ENCODE measurements around the gene WDPCP.
A peak's percentile ranks its signal among the peaks of the same experiment; 100 is the strongest.
"Not testable (repeated sequence)": the region's sequence is repeated elsewhere in the genome, so short reads cannot be mapped to it uniquely, and the experiment has no call there.

WDPCP gene

GRCh38 chr2:63539416-63540162, 48.7 kb downstream of the WDPCP start:
- DNase-seq: no peak

DNA sequence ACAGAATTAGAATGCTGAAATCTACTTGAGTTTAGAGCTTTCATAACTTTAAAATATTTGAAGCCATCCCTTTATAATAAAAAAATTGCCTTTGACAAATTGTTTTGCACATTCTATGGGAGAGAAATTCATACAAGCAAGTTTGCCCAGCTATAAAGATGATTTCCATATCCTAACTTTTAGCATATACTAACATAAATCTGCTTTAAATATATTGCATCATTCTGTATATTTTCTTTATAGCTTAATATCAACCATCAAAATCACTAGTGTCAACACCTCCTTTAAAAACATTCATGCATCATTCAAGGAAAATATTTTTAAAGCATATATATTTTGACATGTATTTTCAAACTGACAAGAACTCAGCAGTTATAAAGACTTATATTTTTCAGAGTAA, 49.9 kb downstream of the WDPCP start:
- no peak for DNase-seq

- DNase-seq: no peak
These were observed 51.0 kb downstream of the WDPCP start for GRCh38 chr2:63537306-63537705.

- DNase-seq: peak; percentile 48 to 66
These were observed 57.5 kb downstream of the WDPCP start for GRCh38 chr2:63530704-63531279.

DNA sequence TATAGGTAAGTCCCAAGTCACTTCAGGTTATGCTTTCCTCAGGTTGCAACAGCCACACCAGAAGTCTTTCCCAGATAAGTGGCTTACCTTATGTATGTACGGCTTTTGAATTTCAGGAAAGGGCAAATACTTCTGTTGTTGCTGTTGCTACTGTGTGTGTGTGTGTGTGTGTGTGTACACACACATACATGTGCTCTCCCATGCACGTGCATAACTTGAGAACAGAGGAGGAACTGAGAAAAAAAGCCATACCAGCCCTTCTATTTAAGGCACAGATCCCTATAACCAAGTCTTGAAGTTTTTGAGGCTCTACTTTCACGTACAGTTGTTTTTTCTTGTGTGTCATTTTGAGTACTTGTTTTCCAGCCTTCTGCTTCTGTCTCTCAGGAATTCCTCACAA, 62.4 kb downstream of the WDPCP start:
- DNase-seq: no peak

DNA sequence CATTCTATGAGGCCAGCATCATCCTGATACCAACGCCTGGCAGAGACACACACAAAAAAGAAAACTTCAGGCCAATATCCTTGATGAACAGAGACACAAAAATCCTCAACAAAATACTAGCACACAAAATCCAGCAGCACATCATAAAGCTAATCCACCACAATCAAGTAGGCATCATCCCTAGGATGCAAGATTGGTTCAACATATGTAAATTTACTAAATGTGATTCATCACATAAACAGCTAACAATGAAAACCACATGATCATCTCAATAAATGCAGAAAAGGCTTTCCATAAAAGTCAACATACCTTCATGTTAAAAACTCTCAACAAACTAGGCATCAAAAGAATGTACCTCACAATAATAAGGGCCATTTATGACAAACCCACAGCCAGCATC, 65.3 kb downstream of the WDPCP start:
- DNase-seq: no peak

DNA sequence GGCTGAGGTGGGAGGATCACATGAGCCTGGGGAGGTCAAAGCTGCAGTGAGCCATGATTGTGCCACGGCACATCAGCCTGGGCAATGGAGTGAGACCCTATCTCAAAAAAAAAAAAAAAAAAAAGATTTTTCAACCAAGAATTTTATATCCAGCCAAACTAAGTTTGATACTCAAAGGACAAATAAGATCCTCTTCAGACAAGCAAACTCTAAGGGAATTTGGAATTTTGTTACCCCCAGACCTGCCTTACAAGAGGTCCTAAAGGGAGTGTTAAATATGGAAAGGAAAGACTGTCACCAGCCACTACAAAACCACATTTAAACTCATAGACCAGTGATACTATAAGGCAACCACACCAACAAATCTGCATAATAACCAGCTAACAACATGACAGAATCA, 67.5 kb downstream of the WDPCP start:
- no peak for DNase-seq

- DNase-seq: no peak
These were observed 73.5 kb downstream of the WDPCP start for GRCh38 chr2:63514781-63515180.

DNA sequence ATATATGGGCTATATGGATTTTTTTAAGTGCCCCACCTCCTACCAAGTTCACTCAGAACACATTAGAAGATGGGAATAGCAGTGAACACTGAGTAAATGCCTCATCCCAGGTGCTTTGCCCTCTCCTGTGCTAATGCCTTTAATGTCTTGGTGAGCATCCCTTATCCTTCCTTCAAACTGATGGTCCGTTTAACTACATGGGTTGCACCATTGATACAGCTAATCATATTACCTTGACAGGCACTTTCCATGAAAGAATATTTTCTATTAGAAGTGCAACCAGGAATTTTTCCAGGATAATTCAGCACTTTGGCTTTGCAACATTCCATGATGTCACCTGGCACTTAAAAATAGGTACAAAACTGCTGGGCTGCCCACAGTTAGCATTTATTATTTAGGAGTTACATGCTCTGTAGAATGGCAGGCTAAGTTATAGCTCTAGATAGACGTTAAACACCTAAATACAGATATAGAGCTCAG, 74.0 kb downstream of the WDPCP start:
- DNase-seq: no peak

GRCh38 chr2:63506320-63506719, 82.0 kb downstream of the WDPCP start:
- no peak for DNase-seq

- no peak for DNase-seq
These were observed 84.5 kb downstream of the WDPCP start for GRCh38 chr2:63503818-63504217.

- DNase-seq: no peak
These were observed 87.9 kb downstream of the WDPCP start for GRCh38 chr2:63500398-63500797.

GRCh38 chr2:63497576-63497975, 90.7 kb downstream of the WDPCP start:
- DNase-seq: no peak

- DNase-seq: no peak
These were observed 93.3 kb downstream of the WDPCP start for GRCh38 chr2:63494968-63495367.

GRCh38 chr2:63494100-63494499, 94.2 kb downstream of the WDPCP start:
- DNase-seq: no peak

DNA sequence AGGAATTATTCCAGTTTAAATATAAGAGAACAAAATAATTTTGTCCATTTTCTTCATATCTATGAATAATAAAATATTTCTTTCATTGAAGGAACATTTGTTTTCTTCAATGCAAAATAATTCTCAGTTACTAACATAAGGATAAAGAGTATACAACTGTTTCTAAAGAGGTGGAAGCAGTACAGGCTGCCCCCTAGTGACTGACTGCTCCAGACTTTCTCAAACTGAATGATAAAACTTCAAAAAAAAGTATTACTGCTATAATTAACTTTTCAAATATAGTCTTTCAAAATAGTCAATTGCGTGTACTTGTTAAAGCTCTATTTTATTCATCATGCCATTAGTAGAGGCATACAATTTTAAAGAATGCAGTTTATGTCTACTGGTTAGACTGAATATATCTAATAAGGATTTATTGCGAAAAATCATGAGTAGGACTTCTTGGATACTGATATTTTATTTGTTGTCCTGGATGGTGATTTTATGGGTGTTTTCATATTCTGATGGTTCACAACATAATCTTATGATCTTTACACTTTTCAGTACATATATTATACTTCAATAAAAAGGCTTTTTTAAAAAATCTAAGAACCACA, 100.1 kb downstream of the WDPCP start:
- DNase-seq: peak; percentile 3 to 7

- DNase-seq: no peak
These were observed 101.4 kb downstream of the WDPCP start for GRCh38 chr2:63486861-63487290.

DNA sequence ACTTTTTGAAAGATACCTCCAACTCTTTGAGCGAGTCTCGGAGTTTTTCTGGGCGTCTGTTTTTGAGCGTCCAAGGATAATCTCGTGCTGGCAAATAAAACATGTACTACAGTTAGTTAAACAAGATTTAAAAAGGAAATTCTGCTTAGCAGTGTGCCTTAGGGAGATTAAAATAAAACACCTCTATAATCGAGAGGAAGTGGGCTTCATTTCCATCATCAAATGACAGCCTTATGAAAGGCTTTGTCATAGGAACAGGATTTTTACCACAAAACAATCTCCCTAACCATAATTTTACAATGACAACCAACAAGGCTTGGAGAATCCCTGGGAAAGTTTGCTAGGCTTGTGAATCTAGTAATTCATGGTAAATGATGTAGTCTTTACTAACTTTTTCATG, 103.4 kb downstream of the WDPCP start:
- no peak for DNase-seq

- DNase-seq: no peak
These were observed 103.8 kb downstream of the WDPCP start for GRCh38 chr2:63484481-63484880.

DNA sequence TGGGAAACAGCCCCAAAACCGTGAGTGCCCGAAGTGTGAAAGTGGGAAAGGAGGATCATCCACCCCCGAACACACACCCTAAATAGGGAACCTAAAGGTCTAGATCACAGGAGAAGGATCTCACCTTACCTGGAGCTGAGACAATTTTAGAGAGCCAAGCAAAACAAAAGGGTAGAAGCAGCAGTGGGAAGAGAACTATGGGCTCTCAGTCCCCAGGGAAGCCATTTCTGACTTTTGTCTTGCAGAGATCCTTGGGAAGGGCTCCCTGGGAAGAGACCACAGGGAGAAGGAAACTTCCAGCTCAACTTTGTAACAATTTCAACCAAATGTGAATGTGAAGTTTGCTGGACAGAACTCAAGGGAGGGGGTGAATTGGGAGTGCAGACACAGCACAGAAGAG, 110.6 kb downstream of the WDPCP start:
- DNase-seq: no peak

- not testable (repeated sequence) for DNase-seq
These were observed 119.0 kb downstream of the WDPCP start for GRCh38 chr2:63469313-63469712.

DNA sequence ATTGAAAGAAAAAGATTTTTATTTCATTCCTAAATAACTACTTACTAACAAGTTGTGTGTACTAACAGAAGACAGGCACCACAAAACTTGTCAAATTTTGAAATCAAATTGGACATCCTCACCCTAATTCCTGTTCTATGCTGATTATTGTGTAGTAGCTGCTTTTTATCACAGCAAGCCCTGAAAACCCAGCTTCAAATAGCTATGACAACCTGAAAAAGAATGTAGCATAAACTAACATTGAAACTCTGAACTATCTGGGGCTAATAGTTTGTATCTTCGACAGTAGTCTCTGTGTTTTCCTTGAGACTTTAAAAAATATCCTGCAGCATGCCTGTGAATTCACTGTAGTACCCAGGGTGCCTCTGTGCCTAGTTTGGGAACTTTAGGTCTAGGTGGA, 122.6 kb downstream of the WDPCP start:
- DNase-seq: no peak

DNA sequence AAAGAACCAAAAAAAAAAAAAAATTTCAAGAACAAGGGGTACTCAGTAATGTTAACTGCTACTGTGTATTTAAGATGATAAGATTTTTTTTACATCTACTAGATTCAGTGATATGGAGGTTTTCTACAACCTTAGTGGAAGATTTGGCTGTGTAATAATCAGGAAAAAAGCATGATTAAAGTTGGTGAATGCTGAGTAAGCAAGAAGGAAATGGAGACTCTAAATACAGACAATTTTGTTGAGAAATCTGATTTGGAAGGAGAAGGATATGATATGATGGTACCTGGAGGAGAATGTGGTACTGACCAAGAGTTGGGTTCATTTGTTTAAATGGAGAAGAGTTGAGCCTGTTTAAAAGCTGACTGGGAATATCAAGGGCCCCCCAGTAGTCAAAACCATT, 125.1 kb downstream of the WDPCP start:
- no peak for DNase-seq

DNA sequence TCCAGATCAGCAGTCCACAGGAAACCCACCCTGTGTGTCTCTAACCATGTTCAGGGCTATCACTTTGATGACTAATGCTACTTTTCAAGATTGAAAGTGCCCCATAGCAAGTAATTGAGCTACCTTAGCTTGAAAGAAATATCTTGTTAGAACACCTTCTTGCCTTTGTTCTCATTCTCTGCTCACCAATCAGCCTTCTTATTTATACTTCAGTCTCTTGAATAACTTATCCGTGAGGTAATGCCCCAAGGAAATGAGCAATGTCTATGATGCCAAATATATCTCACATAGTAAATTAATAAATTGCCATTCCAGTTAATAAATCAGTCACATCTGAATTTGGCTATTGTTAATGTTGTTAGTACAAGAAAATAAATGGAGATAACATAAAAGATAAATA, 141.6 kb downstream of the WDPCP start:
- no peak for DNase-seq
